ENCODE results near the gene AKAP17A. TPM values are rescaled to one million over a fixed set of nuclear protein-coding genes. Genes with fewer than 3 reads are reported as not detected.

Gene AKAP17A
- total RNA-seq, 1 donor from 2014 or later: 52.7 TPM

DNA sequence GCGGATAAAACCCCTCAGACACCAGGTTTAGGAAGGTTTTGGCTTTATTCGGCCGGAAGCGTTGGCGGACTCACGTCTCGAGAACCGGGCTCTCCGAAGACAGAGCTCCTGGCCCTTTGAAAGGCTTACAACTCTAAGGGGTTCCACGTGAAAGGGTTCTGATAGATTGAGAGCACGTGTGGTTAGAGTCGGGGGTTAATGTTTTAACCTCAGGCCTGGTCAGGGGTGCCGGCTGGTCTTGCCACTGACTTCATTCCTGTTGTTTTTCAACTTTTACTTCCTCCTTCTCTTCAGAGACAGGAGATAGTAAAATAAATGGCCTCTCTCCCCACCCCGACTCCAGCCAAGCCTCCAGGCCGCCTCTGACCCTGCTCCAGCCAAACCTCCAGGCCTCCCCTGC, 18.8 kb downstream of the AKAP17A start:
- no peak for DNase-seq (ENCODE audit: low spot score, unreplicated experiment)
- Mint-ChIP-seq H3K4me1 (ENCODE audit: low read depth) (no peaks in the 10 kb centered on the region), H3K27me3 (no peaks in the 10 kb centered on the region), H3K36me3 (ENCODE audit: insufficient read depth) (no peaks in the 10 kb centered on the region), H3K4me3 (ENCODE audit: low read depth) (no peak overlapping the region), H3K9me3 (ENCODE audit: low read depth) (no peaks in the 10 kb centered on the region), H3K27ac (no peak overlapping the region)
- TF ChIP-seq, protein P1, sequence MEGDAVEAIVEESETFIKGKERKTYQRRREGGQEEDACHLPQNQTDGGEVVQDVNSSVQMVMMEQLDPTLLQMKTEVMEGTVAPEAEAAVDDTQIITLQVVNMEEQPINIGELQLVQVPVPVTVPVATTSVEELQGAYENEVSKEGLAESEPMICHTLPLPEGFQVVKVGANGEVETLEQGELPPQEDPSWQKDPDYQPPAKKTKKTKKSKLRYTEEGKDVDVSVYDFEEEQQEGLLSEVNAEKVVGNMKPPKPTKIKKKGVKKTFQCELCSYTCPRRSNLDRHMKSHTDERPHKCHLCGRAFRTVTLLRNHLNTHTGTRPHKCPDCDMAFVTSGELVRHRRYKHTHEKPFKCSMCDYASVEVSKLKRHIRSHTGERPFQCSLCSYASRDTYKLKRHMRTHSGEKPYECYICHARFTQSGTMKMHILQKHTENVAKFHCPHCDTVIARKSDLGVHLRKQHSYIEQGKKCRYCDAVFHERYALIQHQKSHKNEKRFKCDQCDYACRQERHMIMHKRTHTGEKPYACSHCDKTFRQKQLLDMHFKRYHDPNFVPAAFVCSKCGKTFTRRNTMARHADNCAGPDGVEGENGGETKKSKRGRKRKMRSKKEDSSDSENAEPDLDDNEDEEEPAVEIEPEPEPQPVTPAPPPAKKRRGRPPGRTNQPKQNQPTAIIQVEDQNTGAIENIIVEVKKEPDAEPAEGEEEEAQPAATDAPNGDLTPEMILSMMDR (IDR thresholded peaks at IDR 0.05; ENCODE audit: unreplicated experiment): no peak

DNA sequence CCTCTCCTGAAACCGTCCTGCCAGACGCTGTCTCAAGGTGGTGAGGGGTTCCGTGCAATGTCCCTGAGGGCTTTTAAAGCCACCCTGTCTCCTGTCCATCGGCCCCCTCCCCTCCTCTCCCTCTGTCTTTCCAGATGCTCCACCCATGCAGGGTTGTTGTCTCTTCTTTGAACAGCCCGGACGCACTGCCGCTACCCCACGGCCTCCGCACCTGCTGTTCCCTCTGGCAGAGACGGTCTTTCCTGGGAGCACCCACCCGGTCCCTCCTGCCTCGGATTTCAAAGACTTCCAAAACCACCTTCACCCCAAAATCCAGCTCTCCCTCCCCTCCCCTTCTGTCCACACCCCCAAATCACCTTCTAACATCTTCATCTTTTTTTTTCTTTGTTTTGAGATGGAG, 19.3 kb downstream of the AKAP17A start:
- Mint-ChIP-seq H3K4me3 (ENCODE audit: low read depth) (no peak overlapping the region), H3K27ac (no peak overlapping the region), H3K36me3 (ENCODE audit: insufficient read depth) (no peaks in the 10 kb centered on the region), H3K27me3 (no peaks in the 10 kb centered on the region), H3K4me1 (ENCODE audit: low read depth) (no peaks in the 10 kb centered on the region), H3K9me3 (ENCODE audit: low read depth) (no peaks in the 10 kb centered on the region)
- DNase-seq (ENCODE audit: low spot score, unreplicated experiment): no peak
- TF ChIP-seq, protein P1 (IDR thresholded peaks at IDR 0.05; ENCODE audit: unreplicated experiment): no peak

DNA sequence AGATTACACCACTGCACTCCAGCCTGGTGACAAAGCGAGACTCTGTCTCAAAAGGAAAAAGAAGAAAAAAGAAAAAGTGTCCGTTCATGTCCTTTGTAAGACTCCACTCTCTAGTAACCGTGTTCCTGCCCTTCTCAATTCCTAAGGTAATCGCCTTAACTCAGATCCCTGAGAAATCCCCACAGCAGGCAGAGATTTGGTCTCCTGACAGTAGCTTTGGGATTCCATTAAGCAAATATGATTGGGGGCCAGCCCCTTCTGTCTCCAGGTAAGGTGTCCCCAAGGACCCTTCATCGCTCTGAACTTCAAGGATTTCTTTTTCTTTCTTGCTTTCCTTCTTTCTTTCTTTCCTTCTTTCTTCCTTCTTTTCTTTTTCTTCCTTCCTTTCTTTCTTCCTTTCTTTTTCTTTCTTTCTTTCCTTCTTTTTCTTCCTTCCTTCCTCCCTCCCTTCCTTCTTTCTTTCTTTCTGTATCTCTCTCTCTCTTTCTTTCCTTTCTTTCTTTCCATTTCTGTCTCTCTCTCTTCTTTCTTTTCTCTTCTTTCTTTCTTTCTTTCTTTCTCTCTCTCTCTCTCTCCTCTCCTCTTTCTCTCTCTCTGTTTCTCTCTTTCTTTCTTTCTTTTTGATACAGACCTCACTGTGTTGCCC, 21.4 kb downstream of the AKAP17A start:
- H3K27ac Mint-ChIP-seq: no peak overlapping the region
- DNase-seq (ENCODE audit: low spot score, unreplicated experiment): no peak

DNA sequence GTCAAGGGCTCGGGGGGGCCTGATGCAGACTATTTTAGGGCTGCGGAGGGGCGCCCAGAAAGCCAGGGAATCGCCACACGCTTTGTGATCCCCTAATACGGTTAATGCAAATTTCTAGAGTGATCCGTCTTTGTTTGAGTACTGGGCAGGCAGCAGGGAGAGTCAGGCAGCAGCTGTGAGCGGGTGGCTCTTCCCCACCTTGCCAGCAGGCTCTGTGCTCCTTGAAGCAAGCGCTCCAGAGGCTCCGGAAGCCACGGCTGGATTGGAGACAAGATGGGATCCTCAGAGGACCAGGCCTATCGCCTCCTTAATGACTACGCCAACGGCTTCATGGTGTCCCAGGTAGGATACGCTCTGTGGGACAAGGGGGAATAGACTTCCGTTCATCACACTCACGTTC, 23.5 kb downstream of the AKAP17A start, which contains the start of gene ASMT:
TSS of gene ASMT (plus strand) at position 133 of the 400 bp plus-strand sequence. CDS start at position 274, 141 bp downstream.
- H3K4me3 Mint-ChIP-seq (ENCODE audit: low read depth): no peak within 1 kb of the TSS
- TF ChIP-seq, protein P1 (IDR thresholded peaks at IDR 0.05; ENCODE audit: unreplicated experiment): no peak
- DNase-seq (ENCODE audit: low spot score, unreplicated experiment): no peak
- no peaks in the 10 kb centered on the region for H3K9me3 Mint-ChIP-seq (ENCODE audit: low read depth)
- no peaks in the 10 kb centered on the region for H3K27me3 Mint-ChIP-seq
- no peaks in the 10 kb centered on the region for H3K36me3 Mint-ChIP-seq (ENCODE audit: insufficient read depth)
- no peak within 1 kb of the TSS for H3K27ac Mint-ChIP-seq
- no peaks in the 10 kb centered on the region for H3K4me1 Mint-ChIP-seq (ENCODE audit: low read depth)

More for the DNA sequence above, 21.4 kb downstream of the AKAP17A start:
- no peaks in the 10 kb centered on the region for H3K36me3 Mint-ChIP-seq (ENCODE audit: insufficient read depth)
- H3K9me3 Mint-ChIP-seq (ENCODE audit: low read depth): no peaks in the 10 kb centered on the region
- H3K27me3 Mint-ChIP-seq: no peaks in the 10 kb centered on the region
- H3K4me3 Mint-ChIP-seq (ENCODE audit: low read depth): no peak overlapping the region
- TF ChIP-seq, protein P1 (IDR thresholded peaks at IDR 0.05; ENCODE audit: unreplicated experiment): no peak
- no peaks in the 10 kb centered on the region for H3K4me1 Mint-ChIP-seq (ENCODE audit: low read depth)

DNA sequence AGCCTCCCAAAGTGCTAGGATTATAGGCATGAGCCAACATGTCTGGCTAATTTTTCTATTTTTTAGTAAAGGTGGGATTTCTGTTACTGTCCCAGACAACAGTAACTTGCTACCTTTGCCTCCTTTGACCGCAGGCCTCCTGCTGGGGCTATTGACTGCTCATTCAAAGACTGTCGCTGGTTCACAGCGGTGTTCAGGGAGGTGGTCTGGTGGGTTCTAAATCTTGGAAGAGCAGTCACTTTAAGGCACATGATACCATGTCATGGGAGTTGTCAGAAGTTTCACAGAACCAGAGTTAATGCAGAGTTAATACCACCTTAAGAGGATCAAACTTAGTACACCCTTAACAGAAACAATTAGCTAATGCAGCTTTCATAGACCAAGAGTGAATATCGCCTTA, 27.3 kb downstream of the AKAP17A start:
- TF ChIP-seq, protein P1 (IDR thresholded peaks at IDR 0.05; ENCODE audit: unreplicated experiment): no peak
- no peaks in the 10 kb centered on the region for H3K9me3 Mint-ChIP-seq (ENCODE audit: low read depth)
- no peaks in the 10 kb centered on the region for H3K4me1 Mint-ChIP-seq (ENCODE audit: low read depth)
- H3K27ac Mint-ChIP-seq: peak overlapping the region; percentile 77
- DNase-seq (ENCODE audit: low spot score, unreplicated experiment): no peak
- H3K27me3 Mint-ChIP-seq: no peaks in the 10 kb centered on the region
- no peak overlapping the region for H3K4me3 Mint-ChIP-seq (ENCODE audit: low read depth)
- no peaks in the 10 kb centered on the region for H3K36me3 Mint-ChIP-seq (ENCODE audit: insufficient read depth)

Data from progenitor cell of endocrine pancreas (in vitro differentiated cells).